Measurements from ENCODE around the gene SMAD3.

DNA sequence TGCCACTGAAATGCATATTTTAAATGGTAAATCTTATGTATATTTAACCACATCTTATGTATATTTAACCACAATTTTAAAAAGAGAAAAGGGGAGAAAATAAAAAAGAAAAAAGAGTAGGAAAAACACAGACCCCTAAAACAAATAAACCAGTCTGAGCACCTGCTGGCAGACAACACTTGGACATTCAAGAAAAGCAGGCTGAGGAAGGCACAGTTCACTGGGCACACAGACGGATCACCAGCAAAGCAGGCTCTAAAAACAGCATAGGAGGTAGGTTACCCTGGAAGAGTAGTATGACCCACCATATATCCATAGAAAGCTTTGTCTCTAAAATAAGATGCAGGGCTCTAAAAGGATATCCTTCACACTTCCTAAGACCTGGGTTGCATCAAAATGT lies 162.0 kb downstream of the SMAD3 start:
- TF ChIP-seq POLR2A (IDR thresholded peaks at IDR 0.05; ENCODE audit: low read depth, low read length) (no peak), POLR2AphosphoS5 (IDR thresholded peaks at IDR 0.05; ENCODE audit: low read depth, low read length) (no peak)

Data from GM12892 (cell line).